Peyer's patch (tissue), 4 donors: ENCODE results near the gene TRIM63.

Source experiments
- CTCF ChIP-seq, 6 experiments: fragments of 450-650 bp in 4 of 6; fragments of 200-600 bp in 2 of 6; sonication (generic) in 1 of 6; IDR thresholded peaks; one replicate each; pipeline ENCODE4 v1.5.1; 2017 to 2019; ENCODE audit warnings: antibody characterized with exemption in 6 of 6, mild to moderate bottlenecking in 3 of 6, moderate library complexity in 1 of 6
- POLR2A ChIP-seq, 2 donors: fragments of 450-650 bp; IDR thresholded peaks; one replicate each; pipeline ENCODE4 v1.5.1; 2017; ENCODE audit warnings: antibody characterized with exemption in 2 of 2, mild to moderate bottlenecking in 2 of 2, moderate library complexity in 2 of 2

- TF ChIP-seq CTCF (IDR thresholded peaks at IDR 0.05) = no peak
- no peak for TF ChIP-seq POLR2A (IDR thresholded peaks at IDR 0.05)
Observed at GRCh38 chr1:26031196-26031595, 36.2 kb downstream of the TRIM63 start.
